ENCODE data around the gene GPR21.

The GPR21 gene

GRCh38 chr9:123005964-123006363 lies 27.5 kb upstream of the GPR21 start:
- Histone ChIP-seq H3K36me3 (ENCODE audit: control insufficient read depth in 2 of 2, insufficient read depth in 2 of 2, low read length in 2 of 2) (peaks cover 15 to 20% of the 10 kb centered on the region in 2 donors), H3K4me3 (ENCODE audit: low read length in 2 of 2) (no peak overlapping the region), H3K9ac (ENCODE audit: low read depth in 1 of 2, low read length in 2 of 2) (no peak overlapping the region), H3K9me3 (ENCODE audit: control insufficient read depth in 2 of 2, low read length in 2 of 2) (no peaks in the 10 kb centered on the region), H3K27ac (ENCODE audit: low read depth in 2 of 2, low read length in 2 of 2) (no peak overlapping the region), H3K27me3 (ENCODE audit: control insufficient read depth in 2 of 2, insufficient read depth in 2 of 2, low read length in 2 of 2) (no peaks in the 10 kb centered on the region), H3K4me1 (ENCODE audit: control insufficient read depth in 2 of 2, insufficient read depth in 2 of 2, low read length in 2 of 2) (no peaks in the 10 kb centered on the region)

GRCh38 chr9:123007269-123007668 lies 26.2 kb upstream of the GPR21 start:
- Histone ChIP-seq H3K9ac (ENCODE audit: low read depth in 1 of 2, low read length in 2 of 2) (no peak overlapping the region), H3K27ac (ENCODE audit: low read depth in 2 of 2, low read length in 2 of 2) (no peak overlapping the region), H3K27me3 (ENCODE audit: control insufficient read depth in 2 of 2, insufficient read depth in 2 of 2, low read length in 2 of 2) (no peaks in the 10 kb centered on the region), H3K36me3 (ENCODE audit: control insufficient read depth in 2 of 2, insufficient read depth in 2 of 2, low read length in 2 of 2) (peaks cover 10 to 27% of the 10 kb centered on the region in 2 donors), H3K9me3 (ENCODE audit: control insufficient read depth in 2 of 2, low read length in 2 of 2) (no peaks in the 10 kb centered on the region), H3K4me1 (ENCODE audit: control insufficient read depth in 2 of 2, insufficient read depth in 2 of 2, low read length in 2 of 2) (no peaks in the 10 kb centered on the region), H3K4me3 (ENCODE audit: low read length in 2 of 2) (no peak overlapping the region)

- Histone ChIP-seq H3K27ac (ENCODE audit: low read depth in 2 of 2, low read length in 2 of 2) (no peak overlapping the region), H3K4me1 (ENCODE audit: control insufficient read depth in 2 of 2, insufficient read depth in 2 of 2, low read length in 2 of 2) (no peaks in the 10 kb centered on the region), H3K9ac (ENCODE audit: low read depth in 1 of 2, low read length in 2 of 2) (no peak overlapping the region), H3K27me3 (ENCODE audit: control insufficient read depth in 2 of 2, insufficient read depth in 2 of 2, low read length in 2 of 2) (no peaks in the 10 kb centered on the region), H3K9me3 (ENCODE audit: control insufficient read depth in 2 of 2, low read length in 2 of 2) (no peaks in the 10 kb centered on the region), H3K4me3 (ENCODE audit: low read length in 2 of 2) (no peak overlapping the region), H3K36me3 (ENCODE audit: control insufficient read depth in 2 of 2, insufficient read depth in 2 of 2, low read length in 2 of 2) (peaks cover 14 to 27% of the 10 kb centered on the region in 2 donors)
These were observed 24.6 kb upstream of the GPR21 start for GRCh38 chr9:123008909-123009308.

DNA sequence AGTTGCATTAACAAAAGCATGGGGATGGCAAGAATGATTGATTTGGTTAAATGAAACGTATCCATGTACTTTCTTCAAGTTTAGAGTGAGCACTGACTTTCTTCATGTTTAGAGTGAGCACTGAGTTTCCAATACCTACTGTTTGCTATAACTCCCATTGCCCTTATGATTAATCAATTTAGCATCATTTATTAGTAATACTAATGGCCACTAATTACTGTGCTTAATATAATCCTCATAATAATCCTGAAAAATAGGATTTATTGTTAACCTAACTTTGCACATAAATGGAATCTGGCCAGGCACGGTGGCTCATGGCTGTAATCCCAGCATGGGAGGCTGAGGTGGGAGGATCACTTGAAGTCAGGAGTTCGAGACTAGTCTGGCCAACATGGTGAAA lies 22.1 kb upstream of the GPR21 start:
- Histone ChIP-seq H3K4me3 (ENCODE audit: low read length in 2 of 2) (no peak overlapping the region), H3K27ac (ENCODE audit: low read depth in 2 of 2, low read length in 2 of 2) (no peak overlapping the region), H3K4me1 (ENCODE audit: control insufficient read depth in 2 of 2, insufficient read depth in 2 of 2, low read length in 2 of 2) (no peaks in the 10 kb centered on the region), H3K9ac (ENCODE audit: low read depth in 1 of 2, low read length in 2 of 2) (no peak overlapping the region), H3K36me3 (ENCODE audit: control insufficient read depth in 2 of 2, insufficient read depth in 2 of 2, low read length in 2 of 2) (peaks cover 23 to 31% of the 10 kb centered on the region in 2 donors), H3K27me3 (ENCODE audit: control insufficient read depth in 2 of 2, insufficient read depth in 2 of 2, low read length in 2 of 2) (no peaks in the 10 kb centered on the region), H3K9me3 (ENCODE audit: control insufficient read depth in 2 of 2, low read length in 2 of 2) (no peaks in the 10 kb centered on the region)

DNA sequence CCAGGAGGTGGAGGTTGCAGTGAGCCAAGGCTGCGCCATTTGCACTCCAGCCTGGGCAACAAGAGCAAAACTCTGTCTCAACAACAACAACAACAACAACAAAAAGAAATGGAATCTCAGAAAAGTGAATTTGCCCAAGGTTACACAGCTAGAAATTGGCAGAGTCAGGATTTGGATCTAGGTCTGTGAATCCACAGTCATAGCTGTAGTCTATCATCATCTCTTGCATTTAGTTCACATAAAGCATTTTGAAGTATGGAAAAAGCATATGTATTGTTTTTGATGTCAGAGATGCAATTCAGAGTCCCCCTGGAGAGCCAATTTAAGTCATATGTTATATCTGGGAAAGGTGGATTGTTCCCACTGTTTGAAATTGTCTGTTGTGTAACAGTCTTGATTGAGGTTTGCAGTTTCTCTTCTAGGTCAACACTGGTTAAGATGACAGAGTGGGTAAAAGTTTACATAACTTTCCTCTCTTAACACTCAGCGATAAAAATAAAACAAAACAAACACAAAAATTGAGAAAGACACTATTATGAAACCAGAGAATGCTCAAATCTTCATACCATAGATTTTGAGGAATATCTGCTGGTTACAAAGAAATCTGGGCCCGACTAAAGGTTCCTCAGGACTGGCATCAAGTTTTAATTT lies 21.5 kb upstream of the GPR21 start:
- Histone ChIP-seq H3K36me3 (ENCODE audit: control insufficient read depth in 2 of 2, insufficient read depth in 2 of 2, low read length in 2 of 2) (peaks cover 29 to 34% of the 10 kb centered on the region in 2 donors), H3K4me3 (ENCODE audit: low read length in 2 of 2) (no peak overlapping the region), H3K9ac (ENCODE audit: low read depth in 1 of 2, low read length in 2 of 2) (no peak overlapping the region), H3K27ac (ENCODE audit: low read depth in 2 of 2, low read length in 2 of 2) (no peak overlapping the region), H3K4me1 (ENCODE audit: control insufficient read depth in 2 of 2, insufficient read depth in 2 of 2, low read length in 2 of 2) (no peaks in the 10 kb centered on the region), H3K27me3 (ENCODE audit: control insufficient read depth in 2 of 2, insufficient read depth in 2 of 2, low read length in 2 of 2) (no peaks in the 10 kb centered on the region), H3K9me3 (ENCODE audit: control insufficient read depth in 2 of 2, low read length in 2 of 2) (no peaks in the 10 kb centered on the region)

DNA sequence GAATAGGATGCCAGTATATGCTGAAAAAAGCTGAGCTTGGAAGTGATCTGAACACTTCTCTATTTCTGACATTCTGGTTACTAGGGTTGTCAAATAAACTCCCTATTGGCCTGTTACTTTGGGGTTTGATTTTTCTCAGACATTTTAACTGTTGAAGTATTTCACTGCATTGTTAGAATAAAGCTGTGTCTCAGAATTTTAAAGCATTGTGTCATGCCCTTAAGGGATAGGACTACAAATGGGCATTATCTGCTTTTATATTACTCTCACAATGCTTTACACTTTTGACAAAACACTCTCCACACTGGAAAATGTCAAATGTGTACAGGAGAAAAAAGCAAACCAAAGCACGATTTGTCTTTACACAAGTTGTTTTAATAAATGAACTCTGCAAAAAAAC lies 16.8 kb upstream of the GPR21 start:
- H3K4me1 ChIP-seq (ENCODE audit: control insufficient read depth in 2 of 2, insufficient read depth in 2 of 2, low read length in 2 of 2): no peaks in the 10 kb centered on the region
- no peak overlapping the region for H3K9ac ChIP-seq (ENCODE audit: low read depth in 1 of 2, low read length in 2 of 2)
- no peak overlapping the region for H3K4me3 ChIP-seq (ENCODE audit: low read length in 2 of 2)
- H3K27me3 ChIP-seq (ENCODE audit: control insufficient read depth in 2 of 2, insufficient read depth in 2 of 2, low read length in 2 of 2): no peaks in the 10 kb centered on the region
- H3K36me3 ChIP-seq (ENCODE audit: control insufficient read depth in 2 of 2, insufficient read depth in 2 of 2, low read length in 2 of 2): peaks cover 21 to 42% of the 10 kb centered on the region in 2 donors
- H3K9me3 ChIP-seq (ENCODE audit: control insufficient read depth in 2 of 2, low read length in 2 of 2): no peaks in the 10 kb centered on the region
- no peak overlapping the region for H3K27ac ChIP-seq (ENCODE audit: low read depth in 2 of 2, low read length in 2 of 2)

GRCh38 chr9:123020796-123021195 lies 12.7 kb upstream of the GPR21 start:
- H3K36me3 ChIP-seq (ENCODE audit: control insufficient read depth in 2 of 2, insufficient read depth in 2 of 2, low read length in 2 of 2): peaks cover 23 to 47% of the 10 kb centered on the region in 2 donors

GRCh38 chr9:123026425-123026824 lies 7.0 kb upstream of the GPR21 start:
- Histone ChIP-seq H3K4me3 (ENCODE audit: low read length in 2 of 2) (no peak overlapping the region), H3K9ac (ENCODE audit: low read depth in 1 of 2, low read length in 2 of 2) (no peak overlapping the region), H3K27ac (ENCODE audit: low read depth in 2 of 2, low read length in 2 of 2) (no peak overlapping the region), H3K4me1 (ENCODE audit: control insufficient read depth in 2 of 2, insufficient read depth in 2 of 2, low read length in 2 of 2) (peaks cover 0 to 5% of the 10 kb centered on the region in 2 donors), H3K9me3 (ENCODE audit: control insufficient read depth in 2 of 2, low read length in 2 of 2) (no peaks in the 10 kb centered on the region), H3K27me3 (ENCODE audit: control insufficient read depth in 2 of 2, insufficient read depth in 2 of 2, low read length in 2 of 2) (no peaks in the 10 kb centered on the region), H3K36me3 (ENCODE audit: control insufficient read depth in 2 of 2, insufficient read depth in 2 of 2, low read length in 2 of 2) (peaks cover 13 to 21% of the 10 kb centered on the region in 2 donors)

More at GRCh38 chr9:123020796-123021195, 12.7 kb upstream of the GPR21 start:
- Histone ChIP-seq H3K9ac (ENCODE audit: low read depth in 1 of 2, low read length in 2 of 2) (no peak overlapping the region), H3K4me3 (ENCODE audit: low read length in 2 of 2) (no peak overlapping the region), H3K27ac (ENCODE audit: low read depth in 2 of 2, low read length in 2 of 2) (no peak overlapping the region), H3K27me3 (ENCODE audit: control insufficient read depth in 2 of 2, insufficient read depth in 2 of 2, low read length in 2 of 2) (no peaks in the 10 kb centered on the region), H3K4me1 (ENCODE audit: control insufficient read depth in 2 of 2, insufficient read depth in 2 of 2, low read length in 2 of 2) (no peaks in the 10 kb centered on the region), H3K9me3 (ENCODE audit: control insufficient read depth in 2 of 2, low read length in 2 of 2) (no peaks in the 10 kb centered on the region)

DNA sequence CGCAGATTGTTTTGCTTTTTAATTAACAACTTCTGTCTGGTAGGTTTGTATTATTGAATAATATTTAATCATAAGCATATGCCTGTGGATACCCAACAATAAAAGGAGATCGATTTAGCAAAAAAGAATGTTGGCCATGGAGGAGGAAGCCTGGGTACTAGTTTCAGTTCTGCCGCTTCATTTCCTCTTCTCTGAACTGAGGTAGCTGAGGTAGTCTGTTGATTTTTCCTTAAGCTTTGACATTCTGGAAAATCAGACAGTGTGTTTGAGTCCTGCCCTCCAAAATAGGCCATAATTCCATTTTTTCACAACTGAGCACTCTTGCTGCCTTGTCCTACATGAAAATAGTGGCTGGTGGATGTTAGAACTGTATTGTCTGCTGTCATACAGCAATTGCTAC lies 6.0 kb upstream of the GPR21 start:
- Histone ChIP-seq H3K4me1 (ENCODE audit: control insufficient read depth in 2 of 2, insufficient read depth in 2 of 2, low read length in 2 of 2) (peaks cover 0 to 5% of the 10 kb centered on the region in 2 donors), H3K36me3 (ENCODE audit: control insufficient read depth in 2 of 2, insufficient read depth in 2 of 2, low read length in 2 of 2) (peaks cover 8 to 14% of the 10 kb centered on the region in 2 donors), H3K4me3 (ENCODE audit: low read length in 2 of 2) (no peak overlapping the region), H3K27ac (ENCODE audit: low read depth in 2 of 2, low read length in 2 of 2) (no peak overlapping the region), H3K9me3 (ENCODE audit: control insufficient read depth in 2 of 2, low read length in 2 of 2) (no peaks in the 10 kb centered on the region), H3K27me3 (ENCODE audit: control insufficient read depth in 2 of 2, insufficient read depth in 2 of 2, low read length in 2 of 2) (no peaks in the 10 kb centered on the region), H3K9ac (ENCODE audit: low read depth in 1 of 2, low read length in 2 of 2) (peak overlapping the region in 1 of 2 donors; percentile 17)

DNA sequence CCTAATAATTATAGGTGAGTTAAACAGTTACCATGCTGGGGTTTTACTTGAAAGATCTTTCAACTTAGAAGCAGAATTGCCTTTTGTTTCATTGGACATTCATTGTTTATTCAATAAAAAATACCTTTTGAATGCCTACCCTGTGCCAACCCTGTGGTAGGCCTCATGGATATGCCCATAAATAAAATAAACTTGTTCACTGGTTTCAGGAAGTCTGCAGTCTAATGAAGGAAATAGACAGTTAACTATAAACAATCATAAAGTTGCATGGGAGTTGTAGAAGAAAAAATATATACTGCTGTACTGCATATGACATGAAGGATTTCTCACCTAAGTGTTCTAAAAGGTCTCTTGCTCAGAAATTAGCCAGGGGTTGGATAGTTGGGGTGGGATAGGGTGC lies 5.3 kb upstream of the GPR21 start:
- no peak overlapping the region for H3K27ac ChIP-seq (ENCODE audit: low read depth in 2 of 2, low read length in 2 of 2)
- H3K4me3 ChIP-seq (ENCODE audit: low read length in 2 of 2): no peak overlapping the region
- no peaks in the 10 kb centered on the region for H3K9me3 ChIP-seq (ENCODE audit: control insufficient read depth in 2 of 2, low read length in 2 of 2)
- peaks cover 5 to 16% of the 10 kb centered on the region in 2 donors for H3K36me3 ChIP-seq (ENCODE audit: control insufficient read depth in 2 of 2, insufficient read depth in 2 of 2, low read length in 2 of 2)
- H3K9ac ChIP-seq (ENCODE audit: low read depth in 1 of 2, low read length in 2 of 2): no peak overlapping the region
- H3K27me3 ChIP-seq (ENCODE audit: control insufficient read depth in 2 of 2, insufficient read depth in 2 of 2, low read length in 2 of 2): no peaks in the 10 kb centered on the region
- H3K4me1 ChIP-seq (ENCODE audit: control insufficient read depth in 2 of 2, insufficient read depth in 2 of 2, low read length in 2 of 2): peaks cover 0 to 5% of the 10 kb centered on the region in 2 donors

All from mucosa of rectum (tissue), 2 donors.